Stimulated activated CD4-positive, alpha-beta T cell treated with anti-CD3 and anti-CD28 coated beads, Interleukin-1b, Interleukin-23, amount 100 ng/mL, for 1 hour (primary cell): ENCODE results near the gene LIN52.

ENCODE experiments used
- DNase-seq, 2 donors: peaks; one replicate each; pipeline ENCODE4 v3.0.0-alpha.2; 2020; ENCODE audit warnings: low read depth in 2 of 2

LIN52 gene

GRCh38 chr14:74237441-74237840 is 152.7 kb downstream of the LIN52 start:
- no peak for DNase-seq

- no peak for DNase-seq
These were observed 154.5 kb downstream of the LIN52 start, which contains the start of gene VSX2 for GRCh38 chr14:74238974-74239847. Gene VSX2 (plus strand): TSS chr14:74239449. CDS start chr14:74239562, 113 bp downstream.

DNA sequence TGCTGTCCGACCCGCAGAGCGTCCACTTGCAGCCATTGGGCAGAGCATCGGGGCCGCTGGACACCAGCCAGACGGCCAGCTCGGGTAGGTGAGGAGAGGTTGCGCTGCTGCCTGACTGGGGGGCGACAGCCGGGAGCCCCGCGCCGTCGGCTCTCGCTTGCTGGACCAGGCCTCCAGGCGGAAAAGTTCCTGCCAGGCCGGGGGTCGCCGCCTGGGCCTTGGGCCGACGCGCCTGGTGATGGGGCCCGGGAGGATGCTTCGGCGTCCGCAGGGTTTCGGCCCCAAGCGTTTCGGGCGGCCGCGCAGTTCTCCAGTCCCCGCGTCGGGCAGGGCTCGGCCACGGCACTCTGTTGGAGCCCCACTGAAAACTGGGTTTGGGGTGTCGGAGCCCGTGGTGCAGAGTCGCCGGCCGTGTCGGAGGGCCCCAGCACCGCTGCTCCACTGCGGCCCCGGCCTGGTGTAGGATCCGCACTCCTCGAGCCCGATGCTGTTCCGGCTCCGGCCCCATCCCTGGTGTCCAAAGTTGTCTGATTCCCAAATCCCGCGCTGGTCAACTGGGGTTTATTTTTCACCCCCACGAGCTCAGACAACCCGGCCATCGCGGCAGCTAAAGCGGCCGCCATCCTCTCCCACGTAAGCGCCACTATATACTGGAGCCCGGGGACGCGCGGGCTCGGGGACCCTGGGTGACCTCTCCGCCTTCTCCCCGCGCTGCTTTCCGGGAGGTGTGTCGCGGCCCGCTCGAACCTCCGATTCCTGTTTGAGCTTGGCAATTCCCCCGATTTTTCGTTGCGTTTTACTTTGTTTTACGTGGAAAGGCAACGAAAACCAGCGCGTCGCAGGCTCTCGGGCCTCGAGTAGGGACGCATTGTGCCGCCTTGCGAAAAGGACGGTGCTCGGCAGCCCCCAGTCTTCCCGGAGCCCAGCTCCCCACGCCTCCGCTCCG is 155.4 kb downstream of the LIN52 start:
- no peak for DNase-seq

GRCh38 chr14:74240794-74241651 is 156.3 kb downstream of the LIN52 start:
- no peak for DNase-seq

DNA sequence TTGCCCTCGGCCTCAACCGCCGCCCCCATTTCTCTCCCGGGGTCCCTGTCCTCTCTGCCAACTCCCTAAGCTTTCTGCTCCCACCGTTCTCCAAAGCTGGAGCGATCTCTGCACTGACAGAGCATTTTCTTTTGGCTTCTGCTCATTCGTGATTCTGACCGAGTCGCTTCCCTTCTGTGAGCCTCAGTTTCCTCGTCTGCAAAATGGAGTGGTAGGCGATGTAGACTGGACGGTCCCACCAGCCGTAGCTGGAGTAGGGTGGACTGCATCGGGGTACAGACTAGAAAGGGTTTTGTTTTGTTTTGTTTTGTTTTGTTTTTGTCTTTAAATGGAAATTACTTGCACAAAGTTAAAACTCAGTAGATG is 156.9 kb downstream of the LIN52 start:
- no peak for DNase-seq

DNA sequence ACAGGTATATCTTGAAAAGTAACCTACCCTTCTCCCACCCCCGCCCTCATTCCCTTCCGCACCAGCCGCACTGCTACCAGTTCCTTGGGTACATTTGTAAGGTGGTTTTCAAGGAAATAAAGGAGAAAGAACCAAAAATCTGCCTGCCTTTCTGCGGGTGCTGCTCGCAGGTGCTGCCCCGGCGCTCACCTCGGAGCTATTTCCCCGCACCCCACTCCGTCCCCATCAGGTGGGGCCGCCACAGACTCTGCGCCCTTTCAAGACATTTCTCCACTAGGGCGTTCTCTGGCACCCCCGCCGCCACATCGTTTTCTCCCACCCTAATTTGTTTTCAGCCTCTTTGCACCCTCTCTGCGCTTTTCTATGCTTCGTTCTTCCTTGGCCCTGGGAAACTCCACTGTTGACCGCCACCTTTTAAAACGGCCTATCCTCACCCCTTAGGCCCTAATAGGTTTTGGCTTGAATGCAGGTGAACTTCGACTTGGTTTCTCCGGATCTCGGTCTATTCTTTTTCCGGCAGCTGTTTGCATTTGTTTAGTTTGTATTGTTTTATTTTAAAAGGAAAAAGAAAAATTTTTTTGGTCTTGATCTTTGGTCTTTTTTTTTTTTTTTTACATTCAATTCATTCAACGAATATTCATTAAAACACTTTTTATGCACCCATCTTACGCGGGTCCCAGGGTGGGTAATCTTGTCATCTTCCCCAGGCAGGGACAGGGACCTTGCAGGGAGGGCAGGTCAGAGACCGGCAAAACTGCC is 157.4 kb downstream of the LIN52 start:
- no peak for DNase-seq

DNA sequence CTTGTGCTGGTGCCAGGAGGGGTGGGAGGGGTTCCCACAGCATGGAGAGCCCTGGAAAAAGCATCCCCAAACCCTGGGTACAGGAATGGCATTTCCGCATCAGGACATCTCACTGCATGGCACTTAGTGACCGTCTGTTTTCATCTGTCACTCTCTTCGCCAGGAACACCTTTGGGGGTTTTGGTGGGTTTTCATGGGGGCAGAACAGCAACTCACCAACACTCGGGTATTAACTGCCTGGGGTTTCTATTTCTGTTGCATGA is 158.0 kb downstream of the LIN52 start:
- no peak for DNase-seq

- no peak for DNase-seq
These were observed 158.3 kb downstream of the LIN52 start for GRCh38 chr14:74243051-74243450.

DNA sequence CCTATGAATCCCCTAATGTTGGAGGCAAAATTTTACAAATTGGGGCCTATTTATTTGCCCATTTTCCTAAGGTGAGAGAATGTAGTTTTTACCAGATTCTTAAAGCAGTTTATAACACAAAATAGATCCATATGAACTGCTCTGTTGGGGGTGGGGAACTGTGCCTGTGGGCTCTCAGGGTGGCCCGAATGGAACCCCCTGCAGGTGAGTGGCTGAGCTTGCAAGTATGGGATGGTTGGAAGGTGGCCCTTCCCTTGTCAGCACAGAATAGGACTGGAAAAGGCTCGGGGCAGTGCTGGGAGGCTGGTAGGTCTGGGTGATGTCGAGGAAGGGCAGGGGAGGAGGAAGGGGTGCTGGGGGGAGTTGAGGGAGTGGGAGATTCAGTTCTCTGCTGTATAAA is 159.4 kb downstream of the LIN52 start:
- DNase-seq: no peak

DNA sequence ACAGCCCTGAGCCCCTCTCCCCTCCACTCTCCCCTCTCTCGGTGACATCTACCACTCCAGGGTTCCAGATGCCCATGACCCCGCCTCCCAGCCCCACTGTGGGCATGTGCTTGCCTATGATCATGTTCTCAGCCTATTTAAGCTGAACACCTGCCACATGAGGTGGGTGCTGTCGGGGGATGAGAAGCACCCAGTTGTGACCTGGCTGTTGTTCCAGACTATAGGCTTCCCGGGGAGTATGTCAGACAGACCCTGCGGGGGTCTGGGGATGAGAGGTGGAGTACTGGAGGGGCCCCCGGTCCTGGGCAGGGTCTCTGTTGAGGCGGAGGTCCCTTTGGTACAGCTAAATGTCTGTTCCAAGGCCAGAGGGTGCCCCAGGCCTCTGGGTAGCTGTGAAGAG is 160.5 kb downstream of the LIN52 start:
- no peak for DNase-seq

DNA sequence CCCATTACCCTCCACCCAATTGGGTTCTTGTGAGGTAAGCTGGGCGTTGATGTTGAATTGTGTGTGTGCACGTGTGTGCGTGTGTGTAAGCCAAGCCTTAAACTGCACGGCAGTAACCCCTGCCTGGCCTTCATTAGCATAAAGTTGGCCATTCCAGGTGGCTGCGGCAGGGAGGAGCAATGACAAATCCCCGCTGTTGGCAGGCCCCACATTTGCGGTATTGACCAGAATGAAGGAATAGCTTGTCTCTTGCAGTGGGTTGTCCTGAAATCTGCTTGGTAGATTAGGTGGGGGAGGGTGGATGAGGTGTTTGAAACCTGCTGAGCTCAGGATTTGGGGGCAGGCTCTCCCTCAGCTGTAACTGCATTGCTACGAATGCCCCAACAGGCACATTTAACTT is 161.8 kb downstream of the LIN52 start:
- DNase-seq: no peak

DNA sequence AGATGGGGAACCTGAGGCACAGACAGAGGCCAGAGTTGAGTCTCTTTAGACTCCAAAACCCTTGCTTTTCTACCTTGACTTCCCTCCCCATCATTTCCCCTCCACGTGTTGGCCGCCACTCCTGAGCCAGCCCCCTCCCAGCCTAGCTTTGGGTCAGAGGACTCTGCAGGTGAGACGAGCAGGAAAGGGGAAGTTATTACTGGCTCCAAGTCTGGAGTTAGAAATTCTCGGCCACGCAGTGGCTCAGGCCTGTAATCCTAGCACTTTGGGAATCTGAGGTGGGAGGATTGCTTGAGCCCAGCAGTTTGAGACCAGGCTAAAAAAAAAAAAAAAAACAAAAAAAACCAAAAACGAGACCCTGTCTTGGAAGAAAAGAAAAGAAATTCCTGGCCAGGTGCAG is 163.3 kb downstream of the LIN52 start:
- no peak for DNase-seq

DNA sequence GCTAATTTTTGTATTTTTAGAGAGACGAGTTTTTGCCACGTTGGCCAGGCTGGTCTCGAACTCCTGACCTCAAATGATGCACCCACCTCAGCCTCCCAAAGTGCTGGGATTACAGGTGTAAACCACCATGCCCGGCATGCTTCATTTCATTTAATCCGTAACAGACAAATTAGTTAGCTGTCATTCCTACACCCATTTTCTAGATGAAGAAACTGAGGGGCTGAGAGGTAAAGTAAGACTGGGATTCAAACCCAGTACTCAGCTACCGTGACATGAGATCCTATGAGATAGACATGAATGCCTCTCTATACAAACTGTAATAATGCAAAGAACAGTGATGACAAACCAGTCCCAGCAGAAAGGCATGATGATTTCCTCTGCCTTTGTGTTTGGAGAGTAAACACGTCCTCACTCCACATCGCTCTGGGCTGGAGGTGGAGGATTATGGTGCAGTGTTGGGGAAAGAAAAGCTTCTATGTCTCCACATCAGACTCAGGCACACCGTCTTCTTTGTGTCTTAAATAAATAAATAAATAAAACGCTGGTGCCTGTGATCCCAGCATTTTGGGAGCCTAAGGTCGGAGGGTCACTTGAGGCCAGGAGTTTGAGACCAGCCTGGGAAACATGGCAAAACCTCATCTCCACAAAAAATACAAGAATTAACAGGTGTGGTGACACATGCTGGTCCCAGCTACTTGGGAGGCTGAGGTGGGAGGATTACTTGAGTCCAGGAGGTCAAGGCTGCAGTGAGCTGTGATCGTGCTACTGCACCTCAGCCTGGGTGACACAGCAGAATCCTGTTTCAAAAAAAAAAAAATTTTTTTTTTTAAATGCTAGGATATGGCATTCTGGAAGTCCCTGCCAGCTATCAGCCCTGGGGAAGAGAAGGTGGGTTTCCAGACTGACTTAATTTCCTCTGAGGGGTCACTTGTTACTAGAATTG is 164.9 kb downstream of the LIN52 start:
- DNase-seq: no peak
